Skeletal muscle tissue (tissue), 4 donors: ENCODE data around the gene KRT23. TPM values are rescaled to one million over a fixed set of nuclear protein-coding genes. Genes with fewer than 3 reads are reported as not detected.
"Not testable (repeated sequence)": the region's sequence is repeated elsewhere in the genome, so short reads cannot be mapped to it uniquely, and the experiment has no call there.

Source experiments
- H3K27ac ChIP-seq: one replicate; pipeline ENCODE4 v1.7.0; 2013; ENCODE audit warnings: mild to moderate bottlenecking, low read depth, low read length, inconsistent platforms
- H3K27me3 ChIP-seq, 3 donors: one replicate each; pipeline ENCODE4 v1.7.0; 2013; ENCODE audit warnings: low read length in 3 of 3; ENCODE audit not compliant: control insufficient read depth in 3 of 3, insufficient read depth in 3 of 3
- H3K36me3 ChIP-seq, 3 donors: one replicate each; pipeline ENCODE4 v1.7.0; 2013; ENCODE audit warnings: low read length in 3 of 3; ENCODE audit not compliant: control insufficient read depth in 3 of 3, insufficient read depth in 3 of 3
- H3K4me1 ChIP-seq, 3 donors: one replicate each; pipeline ENCODE4 v1.7.0; 2013; ENCODE audit warnings: low read length in 3 of 3, mild to moderate bottlenecking in 3 of 3; ENCODE audit not compliant: control insufficient read depth in 3 of 3, insufficient read depth in 3 of 3
- H3K4me3 ChIP-seq, 3 donors: one replicate each; pipeline ENCODE4 v1.7.0; 2013; ENCODE audit warnings: low read length in 3 of 3
- H3K9ac ChIP-seq, 3 donors: one replicate each; pipeline ENCODE4 v1.7.0; 2013; ENCODE audit warnings: low read length in 3 of 3, mild to moderate bottlenecking in 3 of 3, moderate library complexity in 2 of 3, low read depth in 1 of 3
- H3K9me3 ChIP-seq, 3 donors: one replicate each; pipeline ENCODE4 v1.7.0; 2013; ENCODE audit warnings: low read length in 3 of 3; ENCODE audit not compliant: control insufficient read depth in 3 of 3
- total RNA-seq: library from RNA; depleted of rRNA; stranded (reverse); fragments of >200 nt; gene quantifications from one replicate; pipeline ENCODE4 v1.2.3, GENCODE V29; 2014
- donor health status: Osteomylitis.

The KRT23 gene
- total RNA-seq, 1 donor from 2014 or later, result 0.52 TPM

DNA sequence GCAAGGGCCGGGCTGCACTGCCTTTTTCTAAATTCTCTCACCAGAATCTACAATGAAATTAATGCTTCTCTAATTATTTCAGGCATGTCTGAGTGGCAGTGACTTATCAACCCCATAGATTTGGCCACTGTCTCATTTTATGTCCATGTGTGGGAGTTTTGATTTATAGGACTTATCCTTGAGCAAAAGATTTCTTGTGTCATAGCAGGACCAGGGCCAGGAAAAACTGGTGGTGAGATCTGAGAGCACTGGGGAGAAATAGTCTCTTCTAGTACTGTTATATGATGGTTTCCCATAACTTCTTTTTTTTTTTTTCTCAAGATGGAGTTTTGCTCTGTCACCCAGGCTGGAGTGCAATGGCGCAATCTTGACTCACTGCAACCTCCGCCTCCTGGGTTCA is 1.5 kb upstream of the KRT23 start:
- Histone ChIP-seq H3K27me3 (no peaks in the 10 kb centered on the region), H3K27ac (no peak overlapping the region), H3K4me1 (peaks cover 4 to 9% (median 7%) of the 10 kb centered on the region in 3 donors), H3K4me3 (no peak overlapping the region), H3K36me3 (no peaks in the 10 kb centered on the region), H3K9me3 (no peaks in the 10 kb centered on the region), H3K9ac (no peak overlapping the region)

DNA sequence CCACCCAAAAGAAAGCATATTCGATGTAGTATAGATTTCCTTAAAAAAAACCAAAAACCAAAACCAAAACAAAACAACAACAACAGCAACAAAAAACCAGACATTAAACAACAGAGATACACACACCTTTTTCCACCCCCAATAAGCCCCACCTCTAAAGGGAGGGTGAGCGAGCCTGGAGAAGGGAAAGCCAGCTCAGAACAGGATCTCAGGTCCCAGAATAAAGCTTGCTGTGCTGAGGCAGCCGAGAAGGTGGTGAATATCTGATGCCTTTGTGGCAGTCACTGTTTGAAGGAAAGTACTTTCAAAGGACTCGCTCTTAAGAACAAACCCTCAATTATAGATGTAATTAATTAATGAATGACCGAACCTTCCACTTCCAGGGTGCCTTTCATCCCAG is 470 bp downstream of the KRT23 start:
- H3K4me1 ChIP-seq, result peaks cover 4 to 9% (median 7%) of the 10 kb centered on the region in 3 donors
- no peaks in the 10 kb centered on the region for H3K9me3 ChIP-seq
- peak overlapping the region in 2 of 3 donors; percentile 28 to 41 for H3K9ac ChIP-seq
- peak overlapping the region in 2 of 3 donors; percentile 15 to 57 for H3K4me3 ChIP-seq
- H3K27ac ChIP-seq, result peak overlapping the region; percentile 46
- no peaks in the 10 kb centered on the region for H3K36me3 ChIP-seq
- no peaks in the 10 kb centered on the region for H3K27me3 ChIP-seq

DNA sequence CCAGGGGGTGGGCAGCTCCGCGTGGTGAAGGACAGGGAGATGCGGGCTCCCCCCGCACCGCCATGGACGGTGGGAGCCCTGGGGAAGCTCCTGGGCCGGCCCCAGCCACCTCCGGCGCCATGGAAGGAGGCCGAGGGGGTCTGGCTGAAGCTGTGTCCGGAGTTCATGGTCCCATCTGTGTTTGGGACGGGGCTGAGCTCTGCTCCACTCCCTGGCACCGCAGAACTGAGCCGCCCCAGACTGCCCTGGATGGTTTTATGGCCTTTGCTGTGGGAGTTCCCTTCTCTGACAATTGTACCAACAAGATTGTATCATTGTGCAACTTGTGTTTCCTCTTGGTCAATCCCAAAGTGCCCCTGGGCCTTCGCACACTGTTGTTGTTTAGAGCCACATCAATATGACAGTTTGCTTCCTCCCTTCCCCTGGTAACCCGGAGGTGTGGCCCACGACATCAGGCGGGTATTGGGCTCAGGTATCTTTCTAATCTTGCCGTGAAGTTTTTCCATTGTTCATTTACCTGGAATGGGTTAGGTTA is 942 bp downstream of the KRT23 start:
- no peaks in the 10 kb centered on the region for H3K27me3 ChIP-seq
- H3K27ac ChIP-seq, result no peak overlapping the region
- no peak overlapping the region for H3K4me3 ChIP-seq
- H3K36me3 ChIP-seq, result no peaks in the 10 kb centered on the region
- peaks cover 4 to 9% (median 7%) of the 10 kb centered on the region in 3 donors for H3K4me1 ChIP-seq
- H3K9me3 ChIP-seq, result no peaks in the 10 kb centered on the region
- H3K9ac ChIP-seq, result no peak overlapping the region

DNA sequence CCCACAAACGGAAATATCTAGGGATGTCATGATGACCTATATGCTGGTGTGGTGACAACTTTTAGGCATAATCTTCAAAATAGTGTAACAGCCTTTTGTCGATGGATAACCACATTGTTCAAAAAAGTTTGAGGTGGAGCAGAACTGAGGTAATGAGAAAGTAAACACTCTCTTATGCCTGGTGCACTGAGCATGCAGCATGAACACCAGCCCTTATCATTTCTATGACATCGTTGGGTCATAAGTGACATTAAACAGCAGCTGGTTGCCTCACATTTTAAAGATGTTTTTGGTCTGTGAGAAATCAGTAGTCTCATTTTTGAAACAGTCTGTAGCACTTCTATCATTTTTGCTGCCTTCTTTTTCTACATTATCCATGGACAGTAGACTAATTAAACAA is 1.8 kb downstream of the KRT23 start:
- Histone ChIP-seq H3K4me1 (peaks cover 4 to 9% (median 7%) of the 10 kb centered on the region in 3 donors), H3K36me3 (no peaks in the 10 kb centered on the region), H3K9ac (no peak overlapping the region), H3K4me3 (no peak overlapping the region), H3K27ac (no peak overlapping the region), H3K27me3 (no peaks in the 10 kb centered on the region), H3K9me3 (no peaks in the 10 kb centered on the region)

DNA sequence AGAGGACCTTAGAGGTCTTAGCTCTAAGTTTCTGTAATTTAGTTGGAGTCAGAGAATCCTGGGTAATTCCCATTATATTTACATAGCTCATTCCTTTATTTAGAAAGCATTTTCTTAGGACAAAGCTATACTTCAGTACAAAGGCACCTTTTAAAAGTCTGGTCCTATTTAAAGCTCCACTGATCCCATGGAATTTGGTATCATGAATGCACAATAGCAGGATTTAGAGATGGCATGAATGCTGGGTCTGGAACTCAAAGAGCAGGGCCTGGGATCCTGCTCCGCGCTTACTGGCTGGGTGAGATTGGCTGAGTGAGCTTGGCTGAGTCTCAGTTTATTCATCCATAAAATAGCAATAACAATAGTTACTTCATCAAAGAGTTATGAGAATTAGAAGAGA is 4.8 kb downstream of the KRT23 start:
- no peak overlapping the region for H3K9ac ChIP-seq
- no peaks in the 10 kb centered on the region for H3K9me3 ChIP-seq
- H3K27me3 ChIP-seq, result no peaks in the 10 kb centered on the region
- H3K4me3 ChIP-seq, result no peak overlapping the region
- H3K27ac ChIP-seq, result no peak overlapping the region
- H3K4me1 ChIP-seq, result peaks cover 1 to 5% (median 4%) of the 10 kb centered on the region in 3 donors
- H3K36me3 ChIP-seq, result no peaks in the 10 kb centered on the region

DNA sequence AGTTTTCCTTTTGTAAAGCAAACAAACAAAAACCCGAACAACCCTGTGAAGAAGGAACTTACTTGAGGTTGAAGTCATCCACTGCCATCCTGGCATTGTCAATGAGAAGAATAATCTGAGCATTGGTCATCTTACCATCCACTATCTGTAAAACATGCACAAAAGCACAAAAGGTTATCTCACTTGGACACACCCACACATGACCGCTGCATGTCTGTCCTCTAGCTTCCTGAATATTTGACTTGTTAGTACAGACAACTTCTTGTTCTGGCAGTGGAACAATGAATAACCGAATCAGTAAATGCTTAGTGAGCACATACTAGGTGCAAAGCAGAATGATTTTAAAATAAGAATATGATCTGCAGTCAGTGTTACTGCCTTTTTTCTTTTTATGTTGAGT is 6.1 kb downstream of the KRT23 start:
- no peaks in the 10 kb centered on the region for H3K36me3 ChIP-seq
- H3K9me3 ChIP-seq, result no peaks in the 10 kb centered on the region
- H3K27me3 ChIP-seq, result peaks cover 0 to 3% (median 0%) of the 10 kb centered on the region in 3 donors
- no peak overlapping the region for H3K4me3 ChIP-seq
- no peak overlapping the region for H3K27ac ChIP-seq
- no peaks in the 10 kb centered on the region for H3K4me1 ChIP-seq
- H3K9ac ChIP-seq, result no peak overlapping the region

DNA sequence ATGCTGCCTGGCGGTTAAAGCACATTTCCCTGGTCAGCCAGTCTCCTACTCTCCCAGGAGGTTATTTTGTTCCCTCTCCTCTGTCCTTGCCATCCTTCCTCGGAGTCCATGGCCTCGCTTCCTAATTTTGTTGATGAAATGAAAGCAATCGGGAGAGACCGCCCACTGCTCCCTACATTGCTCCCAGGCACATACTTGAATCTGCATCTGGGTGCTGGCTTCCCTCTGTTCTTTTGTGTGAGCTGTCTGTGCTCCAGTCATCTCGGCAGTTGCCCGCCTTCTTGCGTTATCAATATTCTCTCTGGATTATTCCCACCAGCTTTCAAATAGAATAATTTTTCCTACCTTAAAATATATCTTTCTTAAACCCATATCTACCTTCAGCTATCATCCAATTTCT is 11.1 kb downstream of the KRT23 start:
- no peaks in the 10 kb centered on the region for H3K9me3 ChIP-seq
- no peak overlapping the region for H3K27ac ChIP-seq
- H3K4me3 ChIP-seq, result no peak overlapping the region
- no peak overlapping the region for H3K9ac ChIP-seq
- H3K4me1 ChIP-seq, result no peaks in the 10 kb centered on the region
- no peaks in the 10 kb centered on the region for H3K36me3 ChIP-seq
- peaks cover 0 to 3% (median 0%) of the 10 kb centered on the region in 3 donors for H3K27me3 ChIP-seq

DNA sequence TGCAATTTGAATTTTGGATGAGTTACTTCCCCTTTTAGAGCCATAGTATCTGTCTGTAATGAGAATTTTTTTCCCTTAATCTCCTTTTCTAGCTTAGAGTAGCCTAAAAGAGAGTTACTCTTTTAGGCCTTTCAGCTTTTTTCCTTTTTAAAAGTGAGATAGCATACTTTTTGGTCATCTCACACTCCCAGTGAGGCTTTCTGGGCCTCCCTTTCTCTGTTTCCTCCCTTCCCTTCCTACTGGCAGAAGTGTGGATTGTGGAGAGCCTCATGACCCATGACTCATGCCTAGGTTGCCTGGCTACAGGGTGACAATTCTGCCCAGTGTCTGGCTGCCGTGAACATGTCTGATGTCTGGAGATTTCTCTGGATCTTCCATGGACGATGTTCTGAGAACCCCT is 15.2 kb downstream of the KRT23 start:
- Histone ChIP-seq H3K9me3 (no peaks in the 10 kb centered on the region), H3K27ac (peak overlapping the region; percentile 37), H3K27me3 (peaks cover 0 to 3% (median 0%) of the 10 kb centered on the region in 3 donors), H3K4me3 (no peak overlapping the region), H3K36me3 (no peaks in the 10 kb centered on the region), H3K9ac (no peak overlapping the region), H3K4me1 (no peaks in the 10 kb centered on the region)

DNA sequence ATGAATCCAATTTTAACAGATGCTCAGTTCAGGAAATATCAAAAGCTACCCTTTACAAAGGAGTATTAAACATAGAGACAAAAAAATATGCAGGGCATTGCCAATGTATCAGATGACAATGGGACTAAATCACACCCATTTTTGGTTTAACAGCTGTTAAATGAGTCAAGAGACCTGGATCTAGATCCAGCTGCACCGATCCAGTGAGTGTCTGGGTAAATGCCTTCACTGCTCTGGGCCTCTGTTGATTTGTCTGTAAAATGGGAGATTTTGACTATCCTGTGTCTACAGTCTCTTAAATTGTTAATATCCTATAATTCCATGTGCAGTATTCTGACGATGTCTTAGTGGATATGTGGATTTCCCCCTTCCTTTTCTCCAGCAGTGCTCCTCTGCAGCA is 16.4 kb downstream of the KRT23 start:
- Histone ChIP-seq H3K9me3 (no peaks in the 10 kb centered on the region), H3K27ac (no peak overlapping the region), H3K4me1 (no peaks in the 10 kb centered on the region), H3K9ac (no peak overlapping the region), H3K27me3 (no peaks in the 10 kb centered on the region), H3K4me3 (no peak overlapping the region), H3K36me3 (no peaks in the 10 kb centered on the region)

DNA sequence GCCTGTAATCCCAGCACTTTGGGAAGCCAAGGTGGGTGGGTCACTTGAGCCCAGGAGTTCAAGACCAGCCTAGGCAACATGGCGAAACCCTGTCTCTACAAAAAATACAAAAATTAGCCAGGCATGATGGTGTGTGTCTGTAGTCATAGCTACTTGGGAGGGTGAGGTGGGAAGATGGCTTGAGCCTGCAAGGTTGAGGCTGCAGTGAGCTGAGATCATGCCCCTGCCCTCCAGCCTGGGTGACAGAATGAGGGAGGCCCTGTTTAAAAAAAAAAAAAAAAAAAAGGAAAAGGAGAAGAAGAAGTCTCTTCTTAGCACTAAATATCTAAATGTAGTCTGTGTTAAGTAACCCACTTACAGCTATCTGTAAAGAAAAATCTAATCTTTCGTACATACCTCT is 20.3 kb downstream of the KRT23 start:
- H3K27ac ChIP-seq, H3K4me3 ChIP-seq, H3K36me3 ChIP-seq, H3K9me3 ChIP-seq, H3K9ac ChIP-seq, H3K4me1 ChIP-seq, H3K27me3 ChIP-seq: not testable (repeated sequence)

DNA sequence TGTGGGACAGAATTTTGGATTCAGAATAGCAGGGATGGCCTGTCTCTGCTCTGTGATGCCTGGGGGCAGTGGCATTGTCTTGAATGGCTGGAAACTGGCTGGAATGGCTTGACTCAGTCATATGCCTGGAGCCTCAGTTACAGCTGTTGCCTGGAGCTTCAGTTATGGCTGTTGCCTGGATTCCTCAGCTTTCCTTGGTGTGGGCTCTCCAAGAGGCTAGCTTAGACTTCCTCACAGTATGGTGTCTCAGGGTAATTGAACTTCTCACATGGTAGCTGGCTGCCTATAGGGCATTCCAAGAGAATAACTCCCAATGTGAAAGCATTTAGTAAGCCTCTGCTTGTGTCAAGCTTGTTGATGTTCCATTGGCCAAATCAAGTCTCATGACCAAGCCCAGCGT is 21.1 kb downstream of the KRT23 start:
- Histone ChIP-seq H3K27ac (no peak overlapping the region), H3K4me3 (no peak overlapping the region), H3K9me3 (no peaks in the 10 kb centered on the region), H3K27me3 (no peaks in the 10 kb centered on the region), H3K4me1 (no peaks in the 10 kb centered on the region), H3K9ac (no peak overlapping the region), H3K36me3 (no peaks in the 10 kb centered on the region)
